ENCODE results near the gene LAMB2. TPM values are rescaled to one million over a fixed set of nuclear protein-coding genes. Genes with fewer than 3 reads are reported as not detected.

Gene LAMB2
- total and polyA plus RNA-seq, 4 donors = 153 to 616 (median 311) TPM

Small RNA genes within 50 kb of the gene (small RNA-seq; reads per million reads assigned to genes)
- not detected for gene RN7SL182P (ENCODE audit: low replicate concordance)

Other genes with a start within 250 kb of the LAMB2 start
- 10 to 100 TPM in 1 of 2 donors, 1 to 10 TPM in 1; 8.1 to 19.3 TPM for gene SLC25A20, start 234.2 kb downstream of the LAMB2 start, total RNA-seq
- gene SLC25A20, start 234.2 kb downstream of the LAMB2 start, polyA plus RNA-seq = 10 to 100 TPM; 12.1 to 17.1 TPM
- gene ARIH2, start 214.2 kb downstream of the LAMB2 start, total RNA-seq = 10 to 100 TPM; 83.3 to 97.6 TPM
- gene ARIH2, start 214.2 kb downstream of the LAMB2 start, polyA plus RNA-seq = 10 to 100 TPM; 33.1 to 47.9 TPM
- 10 to 100 TPM; 58.8 to 66.4 TPM for gene P4HTM, start 142.8 kb downstream of the LAMB2 start, total RNA-seq
- 10 to 100 TPM; 36.0 to 36.2 TPM for gene P4HTM, start 142.8 kb downstream of the LAMB2 start, polyA plus RNA-seq
- gene WDR6, start 125.7 kb downstream of the LAMB2 start, total RNA-seq = 100 to 1,000 TPM in 1 of 2 donors, 10 to 100 TPM in 1; 88.7 to 138 TPM
- 100 to 1,000 TPM in 1 of 2 donors, 10 to 100 TPM in 1; 80.3 to 130 TPM for gene WDR6, start 125.7 kb downstream of the LAMB2 start, polyA plus RNA-seq
- gene DALRD3, start 114.5 kb downstream of the LAMB2 start, total RNA-seq = 10 to 100 TPM; 37.7 to 39.5 TPM
- 10 to 100 TPM; 24.3 to 28.8 TPM for gene DALRD3, start 114.5 kb downstream of the LAMB2 start, polyA plus RNA-seq
- 100 to 1,000 TPM in 1 of 2 donors, 10 to 100 TPM in 1; 49.9 to 115 TPM for gene NDUFAF3, start 110.9 kb downstream of the LAMB2 start, total RNA-seq
- gene NDUFAF3, start 110.9 kb downstream of the LAMB2 start, polyA plus RNA-seq = 100 to 1,000 TPM; 105 to 143 TPM
- gene IMPDH2, start 103.7 kb downstream of the LAMB2 start, total RNA-seq = 100 to 1,000 TPM; 166 to 216 TPM
- gene IMPDH2, start 103.7 kb downstream of the LAMB2 start, polyA plus RNA-seq = 100 to 1,000 TPM; 129 to 154 TPM
- gene QRICH1, start 39.0 kb downstream of the LAMB2 start, total RNA-seq = 10 to 100 TPM; 67.7 to 76.0 TPM
- 10 to 100 TPM; 35.1 to 38.2 TPM for gene QRICH1, start 39.0 kb downstream of the LAMB2 start, polyA plus RNA-seq
- 100 to 1,000 TPM; 191 to 223 TPM for gene QARS1, start 28.3 kb downstream of the LAMB2 start, total RNA-seq
- gene QARS1, start 28.3 kb downstream of the LAMB2 start, polyA plus RNA-seq = 100 to 1,000 TPM; 172 to 234 TPM
- 10 to 100 TPM; 49.9 to 63.1 TPM for gene USP19, start 12.2 kb downstream of the LAMB2 start, total RNA-seq
- 10 to 100 TPM; 20.3 to 30.2 TPM for gene USP19, start 12.2 kb downstream of the LAMB2 start, polyA plus RNA-seq
- 10 to 100 TPM; 13.9 to 23.8 TPM for gene CCDC71, start 33.3 kb upstream of the LAMB2 start, total RNA-seq
- gene CCDC71, start 33.3 kb upstream of the LAMB2 start, polyA plus RNA-seq = 10 to 100 TPM; 16.3 to 29.3 TPM
- gene KLHDC8B, start 38.5 kb upstream of the LAMB2 start, total RNA-seq = 10 to 100 TPM; 29.6 to 32.0 TPM
- 10 to 100 TPM; 19.4 to 32.5 TPM for gene KLHDC8B, start 38.5 kb upstream of the LAMB2 start, polyA plus RNA-seq
- 1 to 10 TPM; 5.2 to 8.2 TPM for gene C3orf62, start 144.2 kb upstream of the LAMB2 start, total RNA-seq
- gene C3orf62, start 144.2 kb upstream of the LAMB2 start, polyA plus RNA-seq = 1 to 10 TPM; 6.0 to 8.1 TPM
- 10 to 100 TPM; 67.1 to 72.4 TPM for gene USP4, start 207.0 kb upstream of the LAMB2 start, total RNA-seq
- gene USP4, start 207.0 kb upstream of the LAMB2 start, polyA plus RNA-seq = 10 to 100 TPM; 39.4 to 42.2 TPM
- gene GPX1, start 225.3 kb upstream of the LAMB2 start, total RNA-seq = 100 to 1,000 TPM; 106 to 464 TPM
- 100 to 1,000 TPM; 567 to 879 TPM for gene GPX1, start 225.3 kb upstream of the LAMB2 start, polyA plus RNA-seq